Inflammatory macrophage treated with lipopolysaccharide for 1 hour (primary cell): Measurements from ENCODE around the gene TXNRD1.
A peak's percentile ranks its signal among the peaks of the same experiment; 100 is the strongest.
"Not testable (repeated sequence)": the region's sequence is repeated elsewhere in the genome, so short reads cannot be mapped to it uniquely, and the experiment has no call there.

Experiments
- DNase-seq, 2 donors: peaks; one replicate each; pipeline ENCODE4 v3.0.0-alpha.2; 2020 to 2022

The TXNRD1 gene

DNA sequence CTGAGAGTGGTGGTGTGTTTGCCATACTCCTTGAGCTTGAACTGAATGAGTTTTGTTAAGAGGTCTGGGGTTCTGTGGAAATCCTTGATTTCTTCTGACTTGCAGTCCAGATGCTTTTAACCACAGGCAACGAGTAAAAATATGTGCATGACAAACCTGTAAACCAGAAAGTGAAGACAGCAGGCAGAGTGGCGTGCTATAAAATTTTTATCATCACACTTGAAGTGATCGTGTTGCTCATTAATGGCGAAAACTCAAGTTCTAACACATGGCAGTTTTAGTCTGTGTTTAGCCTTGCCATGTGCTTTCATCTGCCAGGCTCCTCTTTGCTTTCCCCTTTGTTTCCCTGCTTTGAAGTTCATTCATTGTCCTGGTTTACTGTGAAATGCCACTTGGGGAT is 28.0 kb downstream of the TXNRD1 start:
- DNase-seq: no peak

DNA sequence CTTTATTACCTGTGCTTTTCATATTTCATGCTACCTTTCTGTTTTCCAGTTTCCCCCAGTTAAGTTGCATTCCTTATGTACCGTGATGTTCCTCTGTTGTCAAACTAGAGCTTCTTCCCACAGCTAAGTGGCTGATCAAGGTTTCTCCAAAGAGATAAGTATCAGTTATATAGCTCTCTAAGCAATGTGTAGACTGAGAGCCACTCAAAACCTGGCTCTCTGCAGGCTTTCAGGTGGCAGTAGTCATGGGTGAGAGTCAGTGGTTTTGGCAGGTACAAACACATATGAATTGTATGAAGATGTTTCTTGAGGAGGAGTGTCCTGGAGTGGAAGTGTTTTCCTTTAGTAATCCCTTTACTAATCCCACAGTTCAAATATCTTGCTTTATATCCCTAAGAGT is 28.4 kb downstream of the TXNRD1 start:
- DNase-seq: no peak

DNA sequence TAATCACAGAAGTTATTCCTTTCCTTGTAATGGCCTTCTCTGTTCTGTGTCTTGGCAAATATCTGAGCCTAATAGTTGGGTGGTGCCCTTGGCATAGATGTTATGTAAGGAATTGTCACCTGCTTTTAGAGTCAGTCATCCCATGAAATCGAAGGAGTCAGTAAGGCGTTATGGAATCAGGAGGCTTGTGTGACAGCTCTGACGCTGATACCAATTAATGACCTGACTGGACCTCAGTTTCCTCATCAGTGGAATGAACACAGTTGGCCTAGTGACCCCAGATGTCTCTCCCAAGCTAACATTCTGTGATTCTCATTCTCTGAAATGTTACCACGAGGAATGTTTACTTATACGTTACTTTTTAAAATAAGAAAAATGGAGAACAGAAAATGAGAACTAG is 32.1 kb downstream of the TXNRD1 start:
- DNase-seq: peak; percentile 24 to 82

- DNase-seq: no peak
These were observed 32.9 kb downstream of the TXNRD1 start for GRCh38 chr12:104248444-104248843.

- no peak for DNase-seq
These were observed 33.4 kb downstream of the TXNRD1 start for GRCh38 chr12:104249017-104249416.

- no peak for DNase-seq
These were observed 34.3 kb downstream of the TXNRD1 start for GRCh38 chr12:104249898-104250297.

DNA sequence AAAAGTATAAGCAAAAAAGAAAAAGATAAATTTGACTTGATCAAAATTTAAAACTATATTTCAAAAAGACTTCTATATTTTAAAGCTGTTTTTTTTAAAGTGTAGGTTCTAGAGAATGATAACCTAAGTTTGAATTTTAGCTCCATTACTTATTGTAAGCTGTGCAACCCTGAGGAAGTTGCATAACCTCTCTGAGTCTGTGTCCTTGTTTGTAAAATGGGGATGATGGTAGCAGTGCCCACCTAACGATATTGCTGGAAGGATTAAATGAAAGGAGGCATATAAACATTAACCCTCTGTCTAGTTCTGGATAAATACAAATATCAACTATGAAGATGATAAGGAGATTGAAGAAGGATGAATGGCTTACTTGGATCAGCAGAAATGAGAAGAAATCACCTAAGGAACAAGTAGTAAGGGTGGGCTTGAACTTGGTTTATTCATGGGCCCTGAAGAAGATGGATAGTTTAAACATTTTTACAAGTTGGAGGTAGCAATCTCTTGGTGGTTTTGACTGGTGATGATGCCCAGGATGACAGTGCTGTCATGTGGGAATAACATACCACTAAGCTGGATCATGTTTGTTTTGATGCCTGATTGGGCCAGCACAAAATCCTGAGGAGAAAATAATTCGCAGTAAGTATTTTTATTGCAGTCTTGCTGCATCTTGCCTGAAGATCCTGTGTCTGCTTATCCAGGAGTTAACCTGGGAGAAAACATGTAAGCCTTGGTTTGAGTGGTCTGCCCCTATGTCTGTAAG is 35.0 kb downstream of the TXNRD1 start:
- no peak for DNase-seq

DNA sequence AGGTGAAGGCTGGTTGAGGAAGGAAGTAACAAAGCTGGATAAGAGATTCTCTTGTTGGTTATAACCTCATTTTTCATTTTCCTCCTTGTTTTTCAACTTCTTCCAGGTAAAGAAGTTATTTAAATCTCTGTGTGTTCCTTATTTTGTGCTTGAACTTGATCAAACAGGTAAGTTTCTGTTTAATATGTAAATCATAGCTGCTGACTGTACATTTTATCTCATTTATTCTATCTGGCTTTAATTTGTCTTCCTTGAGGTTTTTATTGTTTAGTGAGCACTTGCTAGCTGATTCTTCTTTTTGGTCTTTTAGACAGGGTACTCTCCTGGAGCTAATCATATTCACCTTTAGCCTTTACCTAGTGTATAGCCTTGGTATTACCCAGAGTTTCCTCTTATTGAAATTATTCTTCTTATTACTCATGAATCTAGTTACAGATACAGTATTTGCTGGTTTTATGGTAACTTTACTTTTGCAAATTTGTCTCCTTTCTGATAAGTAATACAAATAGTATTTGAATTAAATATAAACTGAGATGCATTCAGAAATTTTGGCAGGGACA is 42.4 kb downstream of the TXNRD1 start:
- no peak for DNase-seq

GRCh38 chr12:104258476-104259067 is 43.0 kb downstream of the TXNRD1 start:
- DNase-seq: no peak

DNA sequence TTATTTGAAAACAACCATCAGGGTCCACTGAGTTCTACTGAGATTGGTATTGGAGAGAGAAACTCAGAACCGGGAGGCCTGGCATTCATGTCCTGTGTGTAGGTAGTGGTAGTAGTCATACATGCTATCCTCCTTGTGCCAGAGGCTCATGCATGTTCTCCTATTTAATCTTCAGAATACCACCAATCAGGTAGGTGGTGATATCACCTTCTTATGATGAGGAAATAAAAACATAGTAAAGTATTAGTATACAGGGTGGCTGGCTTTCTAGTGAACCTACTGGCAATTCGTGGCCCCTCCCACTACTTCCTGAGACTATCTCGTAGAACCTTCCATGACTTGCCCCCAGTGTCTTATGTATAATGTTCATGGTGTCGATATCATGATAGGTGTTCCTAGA is 47.4 kb downstream of the TXNRD1 start:
- DNase-seq: no peak

- peak; percentile 45 to 71 for DNase-seq
These were observed 48.2 kb downstream of the TXNRD1 start for GRCh38 chr12:104263580-104264358.

DNA sequence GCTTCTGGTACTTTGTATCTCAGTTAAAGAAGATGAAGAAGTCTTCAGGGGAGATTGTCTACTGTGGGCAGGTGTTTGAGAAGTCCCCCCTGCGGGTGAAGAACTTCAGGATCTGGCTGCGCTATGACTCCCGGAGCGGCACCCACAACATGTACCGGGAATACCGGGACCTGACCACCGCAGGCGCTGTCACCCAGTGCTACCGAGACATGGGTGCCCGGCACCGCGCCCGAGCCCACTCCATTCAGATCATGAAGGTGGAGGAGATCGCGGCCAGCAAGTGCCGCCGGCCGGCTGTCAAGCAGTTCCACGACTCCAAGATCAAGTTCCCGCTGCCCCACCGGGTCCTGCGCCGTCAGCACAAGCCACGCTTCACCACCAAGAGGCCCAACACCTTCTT is 49.9 kb downstream of the TXNRD1 start:
- DNase-seq: not testable (repeated sequence)

GRCh38 chr12:104272938-104273337 is 57.4 kb downstream of the TXNRD1 start:
- no peak for DNase-seq

DNA sequence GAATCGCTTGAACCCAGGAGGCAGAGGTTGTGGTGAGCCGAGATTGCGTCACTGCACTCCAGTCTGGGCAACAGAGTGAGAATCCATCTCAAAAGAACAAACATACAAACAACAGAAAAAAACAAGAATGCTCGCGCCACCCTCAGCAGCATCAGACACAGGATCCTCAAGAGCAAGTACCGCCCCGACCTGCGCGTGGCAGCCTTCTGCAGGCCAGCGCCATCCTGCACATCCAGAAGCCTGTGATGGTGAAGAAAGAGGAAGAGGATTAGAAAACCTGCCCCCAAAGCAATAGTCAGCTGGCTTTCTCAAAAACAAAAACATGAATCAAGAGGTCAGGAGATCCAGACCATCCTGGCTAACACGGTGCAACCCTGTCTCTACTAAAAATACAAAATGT is 57.9 kb downstream of the TXNRD1 start:
- DNase-seq: no peak

GRCh38 chr12:104274811-104275210 is 59.2 kb downstream of the TXNRD1 start:
- no peak for DNase-seq

DNA sequence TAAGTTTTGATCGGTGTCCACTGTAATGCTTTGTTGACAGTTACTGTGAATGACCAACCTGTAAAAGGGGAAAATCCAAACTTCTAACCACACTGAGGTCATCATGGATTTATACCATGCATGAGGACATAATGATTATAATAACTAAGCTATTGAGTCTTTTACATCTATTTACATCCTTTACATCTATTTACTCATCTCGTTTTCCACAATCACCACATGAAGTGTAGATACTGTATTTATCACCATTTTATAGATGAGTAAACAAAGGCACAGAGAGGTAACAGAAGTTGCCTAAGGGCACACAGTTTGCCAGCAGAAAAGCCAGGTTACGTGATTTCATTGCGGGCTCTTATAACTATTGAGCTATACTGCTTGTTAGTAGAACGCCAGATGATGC is 60.1 kb downstream of the TXNRD1 start:
- peak; percentile 38 to 61 for DNase-seq

- DNase-seq: no peak
These were observed 60.9 kb downstream of the TXNRD1 start for GRCh38 chr12:104276273-104277131.

DNA sequence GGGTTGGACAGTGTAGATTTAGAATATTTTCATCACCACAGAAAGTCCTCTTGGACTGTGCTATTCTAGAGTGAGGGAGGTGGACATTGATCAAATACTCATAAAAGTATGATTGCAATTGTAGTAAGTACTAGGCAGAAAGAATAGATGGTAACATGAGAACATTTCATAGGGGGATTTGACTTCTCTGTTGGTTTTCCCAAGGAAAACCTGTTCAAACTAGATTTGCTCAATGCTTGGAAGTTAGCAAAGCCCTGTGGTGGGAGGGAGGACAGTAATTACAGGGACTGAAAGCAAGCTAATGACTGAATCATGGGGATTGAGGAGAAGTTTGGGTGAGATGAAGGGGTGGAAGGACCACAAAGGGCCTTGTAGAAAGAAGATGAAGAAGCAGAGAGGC is 63.6 kb downstream of the TXNRD1 start:
- no peak for DNase-seq

DNA sequence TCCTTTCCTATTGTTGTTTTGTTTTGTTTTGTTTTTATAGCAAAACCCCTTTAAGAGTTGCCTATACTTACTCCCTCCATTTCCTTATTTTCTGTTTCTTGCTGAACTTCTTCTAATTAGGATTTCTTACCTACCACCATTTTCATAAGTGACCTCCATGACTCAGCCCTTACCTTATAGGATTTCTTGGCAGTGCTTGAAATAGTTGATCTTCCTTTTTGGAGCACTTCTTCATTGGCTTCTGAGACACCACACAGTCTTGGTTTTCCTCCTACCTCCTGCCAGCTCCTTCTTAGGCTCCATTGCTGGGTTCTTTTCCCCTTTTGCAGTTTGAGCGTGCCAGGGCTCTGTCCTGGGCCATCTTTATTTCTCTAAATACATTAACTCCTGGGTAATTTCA is 64.5 kb downstream of the TXNRD1 start:
- no peak for DNase-seq

GRCh38 chr12:104280717-104281458 is 65.3 kb downstream of the TXNRD1 start:
- peak; percentile 32 to 56 for DNase-seq

DNA sequence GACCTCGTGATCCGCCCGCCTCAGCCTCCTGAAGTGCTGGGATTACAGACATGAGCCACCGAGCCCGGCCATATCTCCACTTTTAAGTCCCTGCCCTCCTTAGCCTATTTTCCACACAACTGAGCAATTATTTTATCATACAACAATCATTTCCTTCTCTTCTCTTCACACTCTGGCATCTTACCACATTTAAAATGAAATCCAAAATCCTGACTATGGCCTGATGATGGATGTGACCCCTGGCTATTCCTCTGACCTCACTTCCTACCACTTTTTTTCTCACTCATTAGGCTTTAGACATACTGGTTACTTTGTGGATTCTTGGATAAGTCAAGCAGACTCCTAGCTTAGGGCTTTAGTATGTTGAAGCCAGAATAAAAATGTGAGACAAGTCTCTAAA is 66.1 kb downstream of the TXNRD1 start:
- no peak for DNase-seq

- DNase-seq: no peak
These were observed 66.5 kb downstream of the TXNRD1 start for GRCh38 chr12:104282109-104282508.
